HG02642 (cell line): ENCODE results near the gene DRP2.
"Not testable (repeated sequence)": the region's sequence is repeated elsewhere in the genome, so short reads cannot be mapped to it uniquely, and the experiment has no call there.

Source experiments
- ATAC-seq: cut with Tn5 transposase; IDR thresholded peaks from one replicate; pipeline ENCODE4 v1.9.1; 2021; ENCODE audit warnings: mild to moderate bottlenecking; ENCODE audit not compliant: unreplicated experiment, poor library complexity

Gene DRP2, protein sequence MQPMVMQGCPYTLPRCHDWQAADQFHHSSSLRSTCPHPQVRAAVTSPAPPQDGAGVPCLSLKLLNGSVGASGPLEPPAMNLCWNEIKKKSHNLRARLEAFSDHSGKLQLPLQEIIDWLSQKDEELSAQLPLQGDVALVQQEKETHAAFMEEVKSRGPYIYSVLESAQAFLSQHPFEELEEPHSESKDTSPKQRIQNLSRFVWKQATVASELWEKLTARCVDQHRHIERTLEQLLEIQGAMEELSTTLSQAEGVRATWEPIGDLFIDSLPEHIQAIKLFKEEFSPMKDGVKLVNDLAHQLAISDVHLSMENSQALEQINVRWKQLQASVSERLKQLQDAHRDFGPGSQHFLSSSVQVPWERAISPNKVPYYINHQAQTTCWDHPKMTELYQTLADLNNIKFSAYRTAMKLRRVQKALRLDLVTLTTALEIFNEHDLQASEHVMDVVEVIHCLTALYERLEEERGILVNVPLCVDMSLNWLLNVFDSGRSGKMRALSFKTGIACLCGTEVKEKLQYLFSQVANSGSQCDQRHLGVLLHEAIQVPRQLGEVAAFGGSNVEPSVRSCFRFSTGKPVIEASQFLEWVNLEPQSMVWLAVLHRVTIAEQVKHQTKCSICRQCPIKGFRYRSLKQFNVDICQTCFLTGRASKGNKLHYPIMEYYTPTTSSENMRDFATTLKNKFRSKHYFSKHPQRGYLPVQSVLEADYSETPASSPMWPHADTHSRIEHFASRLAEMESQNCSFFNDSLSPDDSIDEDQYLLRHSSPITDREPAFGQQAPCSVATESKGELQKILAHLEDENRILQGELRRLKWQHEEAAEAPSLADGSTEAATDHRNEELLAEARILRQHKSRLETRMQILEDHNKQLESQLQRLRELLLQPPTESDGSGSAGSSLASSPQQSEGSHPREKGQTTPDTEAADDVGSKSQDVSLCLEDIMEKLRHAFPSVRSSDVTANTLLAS

GRCh38 chrX:101219116-101219863 lies at the start of gene DRP2:
DRP2 (plus strand) TSS chrX:101219786; CDS start chrX:101231648, 11,862 bp downstream.
- ATAC-seq: no peak

- ATAC-seq: no peak
Observed at GRCh38 chrX:101171883-101172400, 47.6 kb upstream of the DRP2 start.

- no peak for ATAC-seq
Observed at GRCh38 chrX:101176439-101176838, 43.1 kb upstream of the DRP2 start.

GRCh38 chrX:101184876-101185275 lies 34.7 kb upstream of the DRP2 start:
- ATAC-seq: not testable (repeated sequence)

- ATAC-seq: not testable (repeated sequence)
Observed at GRCh38 chrX:101187961-101188360, 31.6 kb upstream of the DRP2 start.

GRCh38 chrX:101190736-101191135 lies 28.9 kb upstream of the DRP2 start:
- ATAC-seq: no peak

GRCh38 chrX:101191217-101191750 lies 28.3 kb upstream of the DRP2 start:
- ATAC-seq: no peak

DNA sequence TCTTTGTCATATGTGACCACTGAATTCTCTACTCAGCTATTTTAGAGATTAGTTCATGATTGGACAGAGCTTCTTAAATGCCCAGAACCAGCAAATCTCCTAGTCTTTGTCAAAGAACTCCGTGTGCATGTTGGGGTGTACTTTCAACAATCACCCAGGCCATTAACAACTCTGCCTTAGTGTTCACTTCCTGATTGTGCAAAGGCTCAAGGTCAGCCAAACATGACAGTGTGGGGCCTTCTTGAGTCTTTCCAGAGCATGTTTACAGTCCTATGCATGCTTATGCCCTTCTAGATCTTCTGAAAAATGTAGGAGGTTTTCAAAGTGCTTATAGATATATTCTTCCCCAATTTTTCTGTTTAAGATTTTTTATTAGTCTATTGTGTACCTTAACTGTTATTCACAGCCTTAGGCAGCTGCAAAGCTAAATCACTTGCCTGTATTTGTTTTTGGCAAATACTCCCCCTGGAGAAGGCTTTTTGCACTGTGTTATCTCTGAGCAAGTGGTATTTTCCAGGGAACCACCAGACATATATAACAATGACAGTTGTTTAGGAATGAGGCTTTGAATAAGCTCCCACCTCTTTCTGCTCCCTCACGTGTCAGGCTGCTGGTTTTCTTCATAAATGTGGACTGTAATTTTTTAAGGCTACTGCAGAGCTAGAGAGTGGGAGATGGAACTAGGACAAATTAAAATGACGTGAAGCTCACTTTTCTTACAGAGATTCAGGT lies 24.0 kb upstream of the DRP2 start:
- no peak for ATAC-seq

- no peak for ATAC-seq
Observed at GRCh38 chrX:101203761-101204351, 15.7 kb upstream of the DRP2 start.

DNA sequence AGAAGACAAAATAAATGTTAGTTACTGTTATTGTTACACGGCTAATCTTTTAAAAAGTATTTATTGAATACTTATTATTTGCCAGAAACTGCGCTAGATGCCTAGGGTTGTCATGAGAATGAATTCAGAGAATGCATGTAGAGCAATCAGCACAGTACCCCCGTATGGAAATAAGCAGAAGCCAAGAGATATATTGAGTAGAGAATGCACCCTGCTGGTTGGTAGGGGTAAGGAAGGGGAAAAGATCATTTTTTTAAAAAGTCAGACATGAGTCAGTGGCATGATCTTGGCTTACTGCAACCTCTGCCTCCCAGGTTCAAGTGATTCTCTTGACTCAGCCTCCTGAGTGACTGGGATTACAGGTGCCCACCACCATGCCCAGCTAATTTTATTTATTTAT lies 13.1 kb upstream of the DRP2 start:
- peak; percentile 81 for ATAC-seq

GRCh38 chrX:101208152-101208905 lies 11.3 kb upstream of the DRP2 start:
- peak; percentile 73 for ATAC-seq

DNA sequence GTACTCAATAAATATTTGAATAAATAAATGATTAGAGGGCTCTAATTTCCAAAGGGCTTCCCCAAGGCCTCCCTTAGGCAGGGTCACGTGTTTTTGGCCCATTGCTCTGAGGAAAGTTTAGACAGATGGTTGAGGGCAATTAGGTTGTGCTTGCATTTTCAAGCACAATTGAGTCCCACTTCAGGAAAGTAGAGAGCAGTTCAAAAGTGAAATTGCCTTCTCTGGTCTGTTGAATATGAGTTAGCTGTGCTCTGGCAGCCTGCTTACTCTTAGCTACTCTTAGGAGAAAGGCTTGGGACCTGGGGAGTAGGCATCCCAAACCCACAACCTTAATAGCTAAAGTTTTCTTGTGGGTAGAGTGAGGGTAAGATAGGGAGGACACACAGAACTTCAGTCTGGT lies 9.0 kb upstream of the DRP2 start:
- no peak for ATAC-seq

DNA sequence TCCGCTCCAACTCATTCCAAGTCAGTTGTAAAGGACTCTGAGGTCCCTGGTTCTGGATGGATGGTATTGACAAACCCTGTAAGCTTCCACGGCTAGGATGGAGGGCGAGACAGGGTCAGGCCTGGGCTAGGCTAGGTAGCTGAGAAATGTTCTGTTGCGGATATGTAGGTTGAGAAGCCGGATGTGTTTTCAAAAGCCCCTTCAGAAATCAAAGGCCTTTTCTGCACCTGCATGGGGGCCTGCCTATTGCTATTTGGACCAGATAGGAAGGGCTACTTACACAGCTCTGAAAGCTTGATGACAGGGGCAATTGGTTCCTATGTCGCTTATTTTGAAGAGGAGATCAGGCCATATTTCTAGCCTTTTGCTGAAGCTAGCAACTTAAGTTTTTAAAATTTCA lies 1.9 kb upstream of the DRP2 start:
- no peak for ATAC-seq

DNA sequence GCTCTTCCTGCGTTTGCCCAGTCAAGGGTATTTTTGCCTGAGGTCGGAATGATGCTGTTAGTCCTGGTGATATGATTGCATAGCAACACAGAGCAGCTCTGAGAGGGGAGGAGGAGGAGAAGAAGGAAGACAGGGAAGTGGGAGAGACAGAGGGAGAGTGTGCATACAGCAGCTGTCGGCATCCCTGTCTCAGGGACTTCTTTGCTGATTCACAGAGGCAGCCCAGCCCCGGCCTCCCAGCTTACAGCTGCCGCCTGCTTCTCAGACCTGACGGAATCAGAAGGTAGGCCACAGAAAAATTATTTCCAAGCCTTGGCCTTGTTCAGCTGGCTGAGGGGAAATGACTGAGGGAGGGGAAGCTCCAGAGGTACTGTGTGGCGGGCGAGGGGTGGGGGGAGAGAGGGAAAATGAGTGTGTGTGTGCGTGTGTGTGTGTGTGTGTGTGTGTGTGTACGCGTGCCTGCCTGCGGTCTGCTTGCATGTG lies 319 bp downstream of the DRP2 start:
- no peak for ATAC-seq

DNA sequence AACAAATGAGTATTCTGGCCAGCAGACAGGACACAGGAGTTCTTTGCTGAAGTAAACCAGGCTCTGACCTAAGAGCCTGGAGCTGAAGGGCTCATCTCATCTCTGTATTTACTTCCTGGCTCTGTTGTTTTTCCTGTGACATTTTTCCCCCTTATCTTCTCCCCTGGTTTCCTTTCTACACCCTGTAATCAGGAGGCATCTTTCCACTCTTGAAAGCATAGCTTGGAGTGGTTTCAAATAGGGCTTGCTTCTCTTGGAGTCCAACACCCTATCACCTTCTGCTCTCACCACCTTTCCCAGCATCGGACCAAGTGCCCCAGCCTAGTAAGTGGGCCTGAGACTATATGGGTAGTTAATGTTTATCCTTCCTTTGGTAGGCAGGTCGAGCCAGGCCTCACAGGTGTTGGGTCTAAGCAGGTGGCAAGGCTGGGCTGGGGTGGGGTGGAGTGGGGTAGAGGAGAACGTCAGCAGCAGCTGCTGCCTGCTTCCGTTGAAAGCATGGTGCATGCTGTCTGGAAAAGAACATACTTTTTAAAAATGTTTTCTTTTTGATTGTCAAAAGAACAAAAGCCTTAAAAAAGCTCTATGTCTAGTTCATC lies 1.2 kb downstream of the DRP2 start:
- no peak for ATAC-seq

- ATAC-seq: no peak
Observed at GRCh38 chrX:101223226-101223625, 3.6 kb downstream of the DRP2 start.

DNA sequence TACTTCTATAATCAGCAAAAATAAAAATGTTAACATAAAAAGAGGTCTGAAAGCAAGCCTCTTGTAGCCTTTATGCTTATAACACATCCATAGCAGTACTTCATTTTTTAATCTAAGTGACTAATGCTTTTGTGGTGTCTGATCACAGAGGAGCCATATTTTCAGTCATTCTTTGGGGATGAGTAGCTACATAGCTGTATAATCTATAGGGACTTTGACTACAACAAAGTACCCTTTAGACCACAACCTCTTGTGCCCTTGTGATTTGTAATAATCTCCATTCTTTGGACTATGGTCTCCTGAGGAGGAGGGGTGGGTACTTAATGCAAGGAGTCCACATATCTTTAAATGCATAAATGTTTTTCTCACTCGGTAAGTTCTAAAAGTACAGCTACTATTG lies 9.6 kb downstream of the DRP2 start:
- no peak for ATAC-seq

DNA sequence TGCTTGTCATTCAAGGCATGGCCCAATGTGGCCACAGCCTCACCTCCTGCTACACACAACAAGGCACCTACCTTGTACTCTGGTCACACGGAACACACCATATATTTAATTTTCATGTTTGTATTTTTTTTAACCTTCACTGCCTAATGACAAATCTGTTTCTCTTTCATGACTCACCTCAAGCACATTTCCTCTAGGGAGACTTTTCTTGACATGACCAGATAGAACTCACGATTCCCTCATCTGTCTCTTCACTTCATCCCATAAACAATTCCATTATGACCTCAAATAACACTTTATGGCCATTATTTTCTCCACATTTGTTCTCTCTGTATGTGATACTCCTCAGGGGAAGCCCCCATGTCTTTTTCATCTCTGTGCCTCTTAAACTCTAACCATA lies 11.1 kb downstream of the DRP2 start:
- ATAC-seq: no peak
